Germinal center (tissue), 1 donor: ENCODE data around the gene AADACL2.
"Not testable (repeated sequence)": the region's sequence is repeated elsewhere in the genome, so short reads cannot be mapped to it uniquely, and the experiment has no call there.

Experiments
- DNase-seq: peaks from one replicate; pipeline ENCODE4 v3.0.0; 2012; ENCODE audit warnings: mixed read lengths, low spot score

AADACL2 gene

DNA sequence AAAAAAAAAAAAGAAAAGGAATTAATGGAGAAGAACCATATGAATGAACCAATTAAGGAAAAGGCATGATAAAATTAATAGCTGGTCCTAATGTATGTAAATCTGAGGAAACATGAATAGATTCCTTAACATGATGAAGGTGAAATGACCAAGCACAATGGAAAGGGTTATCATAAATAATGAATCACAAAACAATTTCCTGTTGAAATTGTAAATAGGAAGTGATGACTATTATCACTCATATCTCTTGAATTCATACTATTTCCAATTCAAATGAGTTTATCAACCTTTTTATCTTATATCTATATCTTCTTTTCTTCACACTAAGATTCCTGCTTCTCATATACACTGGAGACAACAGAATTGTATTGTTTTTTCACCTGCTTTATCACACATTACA lies 32.0 kb downstream of the AADACL2 start:
- no peak for DNase-seq

DNA sequence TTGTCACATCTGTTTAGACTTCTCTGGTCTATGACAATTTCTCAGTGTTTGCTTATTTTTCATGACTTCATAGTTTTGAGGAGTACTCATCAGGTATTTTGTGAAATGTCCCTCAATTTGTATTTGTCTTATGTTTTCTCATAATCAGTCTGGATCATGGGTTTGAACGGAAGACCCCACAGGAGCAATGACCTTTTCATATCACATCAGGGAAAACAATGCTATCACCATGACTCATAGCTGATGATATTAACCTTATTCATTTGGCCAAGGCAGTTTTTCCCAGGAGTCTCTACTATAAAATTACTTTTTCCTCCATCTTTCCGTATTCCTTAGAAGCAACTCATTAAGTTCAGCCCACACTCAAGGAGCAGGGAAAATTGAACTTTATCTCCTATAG lies 32.7 kb downstream of the AADACL2 start:
- no peak for DNase-seq

DNA sequence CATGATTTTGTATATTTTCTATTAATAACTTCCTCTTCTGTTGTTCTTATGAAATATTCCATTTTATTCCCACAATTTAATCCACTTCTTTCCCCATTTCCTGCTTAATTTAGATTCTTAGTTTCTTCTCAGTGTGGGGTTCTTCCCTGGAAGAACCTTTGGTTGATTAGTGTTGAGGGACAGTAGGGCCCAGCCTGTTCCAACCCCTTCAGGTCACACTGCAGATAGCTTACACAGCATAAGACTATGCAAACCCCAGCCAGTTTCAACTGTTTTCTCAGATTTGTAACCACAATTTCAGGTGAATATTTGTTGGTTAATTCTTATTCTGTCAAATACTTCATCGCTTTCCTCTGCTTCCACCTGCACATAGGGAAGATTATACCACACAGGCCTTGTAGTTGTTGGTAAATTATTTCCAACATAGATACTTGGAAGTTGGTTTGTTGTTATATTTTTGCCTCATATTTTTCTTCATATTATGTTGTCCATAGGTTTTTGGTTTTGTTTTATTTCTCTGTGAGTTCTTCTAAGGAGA lies 34.7 kb downstream of the AADACL2 start:
- DNase-seq, result no peak

DNA sequence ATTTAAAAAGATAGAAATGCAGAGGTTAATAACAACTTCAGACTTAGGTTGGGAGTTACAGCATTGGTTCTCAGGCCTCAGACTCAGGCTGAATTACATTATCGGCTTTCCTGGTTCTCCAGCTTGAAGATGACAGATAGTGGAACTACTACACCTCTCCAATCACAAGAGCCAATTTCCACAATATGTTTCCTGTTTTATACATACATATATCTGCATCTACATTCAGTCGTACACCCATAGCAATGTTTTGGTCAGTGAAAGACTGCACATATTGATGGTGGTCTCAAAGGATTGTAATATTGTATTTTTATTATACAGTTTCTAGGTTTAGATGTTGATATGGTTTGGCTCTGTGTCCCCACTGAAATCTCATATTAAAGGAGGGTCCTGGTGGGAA lies 35.4 kb downstream of the AADACL2 start:
- no peak for DNase-seq

DNA sequence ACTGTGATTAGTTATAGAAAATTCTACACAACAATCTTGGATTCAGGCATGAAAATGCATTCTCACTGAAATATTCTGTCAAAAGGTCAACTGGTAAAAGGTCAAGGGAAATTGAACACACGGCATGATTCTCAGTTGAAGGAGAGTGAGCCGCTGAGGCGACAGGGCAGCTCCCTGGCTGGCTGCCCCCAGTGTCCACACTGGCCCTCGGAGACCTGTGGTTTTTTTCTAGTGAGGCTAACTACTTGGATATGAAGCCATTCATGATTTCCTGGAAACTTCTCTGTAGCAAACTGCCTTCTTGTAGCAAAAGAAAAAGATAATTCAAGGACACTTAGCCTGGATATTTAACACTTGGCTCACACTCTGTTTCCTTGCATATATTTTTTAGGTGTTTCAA lies 37.2 kb downstream of the AADACL2 start:
- DNase-seq, result no peak

DNA sequence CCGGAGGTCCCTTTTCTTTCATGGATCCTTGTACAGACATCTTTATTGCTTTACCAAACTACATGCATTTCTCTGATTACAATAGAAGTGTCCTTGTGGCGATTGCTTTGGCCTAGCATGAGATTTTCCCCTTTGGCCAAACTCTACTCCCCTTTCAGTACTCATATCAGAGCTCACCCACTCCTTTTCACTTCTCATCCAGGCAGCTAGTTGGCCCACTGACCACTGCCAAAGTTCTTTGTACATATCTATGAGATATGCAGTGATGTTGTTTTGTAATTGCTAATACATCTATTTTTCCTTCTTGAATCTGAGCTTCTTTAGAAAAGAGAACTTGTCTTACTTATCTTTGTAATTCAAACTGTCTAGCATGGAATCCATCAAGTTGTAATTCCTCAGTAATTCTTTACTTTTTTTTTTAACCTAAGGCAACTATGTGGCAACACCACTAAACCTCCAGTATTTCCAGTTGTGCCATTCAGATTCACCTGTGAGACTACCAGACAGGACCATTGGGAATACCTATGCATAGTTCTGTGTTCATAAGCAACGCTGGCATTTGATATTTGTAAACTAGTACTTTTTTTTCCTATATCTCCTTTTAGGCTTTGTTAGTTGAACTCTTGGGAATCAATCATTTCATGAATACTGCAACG lies 39.2 kb downstream of the AADACL2 start:
- DNase-seq, result no peak

DNA sequence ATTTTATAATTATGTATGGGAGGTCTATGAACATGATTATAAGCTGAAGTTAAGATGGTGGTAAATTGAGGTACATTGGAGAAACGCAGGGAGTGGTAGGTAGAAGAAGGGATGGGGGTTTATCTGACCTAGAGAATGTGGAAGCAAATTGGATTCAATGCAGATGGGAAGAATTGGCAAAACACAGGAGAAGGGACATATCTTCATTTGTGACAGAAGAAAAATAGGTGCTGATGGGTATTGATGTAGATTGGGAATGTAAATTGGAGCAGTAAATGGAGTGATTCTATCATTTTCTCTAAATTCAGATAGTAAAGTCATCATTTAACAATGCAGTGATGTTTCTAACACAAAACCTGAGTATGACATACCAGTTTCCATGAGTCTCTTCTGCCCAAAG lies 40.5 kb downstream of the AADACL2 start:
- no peak for DNase-seq

DNA sequence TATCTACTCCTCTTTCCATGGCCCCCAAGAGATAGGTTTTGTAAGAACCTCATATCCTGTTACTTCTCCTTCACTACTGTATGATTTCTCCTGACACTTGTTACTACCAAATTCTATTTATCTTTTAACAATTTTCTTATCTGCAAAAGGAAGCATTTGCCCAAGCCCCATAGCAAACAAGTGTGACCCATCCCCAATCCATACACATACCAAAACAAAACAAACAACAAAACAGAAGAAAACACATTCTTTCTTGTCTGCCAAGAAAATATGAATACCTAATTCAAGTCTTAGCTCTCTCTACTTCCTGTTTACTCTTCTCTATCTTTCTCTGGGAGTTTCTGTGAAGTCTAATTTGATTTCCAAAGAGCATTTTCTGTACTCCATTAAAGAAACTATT lies 41.2 kb downstream of the AADACL2 start:
- DNase-seq, result no peak

DNA sequence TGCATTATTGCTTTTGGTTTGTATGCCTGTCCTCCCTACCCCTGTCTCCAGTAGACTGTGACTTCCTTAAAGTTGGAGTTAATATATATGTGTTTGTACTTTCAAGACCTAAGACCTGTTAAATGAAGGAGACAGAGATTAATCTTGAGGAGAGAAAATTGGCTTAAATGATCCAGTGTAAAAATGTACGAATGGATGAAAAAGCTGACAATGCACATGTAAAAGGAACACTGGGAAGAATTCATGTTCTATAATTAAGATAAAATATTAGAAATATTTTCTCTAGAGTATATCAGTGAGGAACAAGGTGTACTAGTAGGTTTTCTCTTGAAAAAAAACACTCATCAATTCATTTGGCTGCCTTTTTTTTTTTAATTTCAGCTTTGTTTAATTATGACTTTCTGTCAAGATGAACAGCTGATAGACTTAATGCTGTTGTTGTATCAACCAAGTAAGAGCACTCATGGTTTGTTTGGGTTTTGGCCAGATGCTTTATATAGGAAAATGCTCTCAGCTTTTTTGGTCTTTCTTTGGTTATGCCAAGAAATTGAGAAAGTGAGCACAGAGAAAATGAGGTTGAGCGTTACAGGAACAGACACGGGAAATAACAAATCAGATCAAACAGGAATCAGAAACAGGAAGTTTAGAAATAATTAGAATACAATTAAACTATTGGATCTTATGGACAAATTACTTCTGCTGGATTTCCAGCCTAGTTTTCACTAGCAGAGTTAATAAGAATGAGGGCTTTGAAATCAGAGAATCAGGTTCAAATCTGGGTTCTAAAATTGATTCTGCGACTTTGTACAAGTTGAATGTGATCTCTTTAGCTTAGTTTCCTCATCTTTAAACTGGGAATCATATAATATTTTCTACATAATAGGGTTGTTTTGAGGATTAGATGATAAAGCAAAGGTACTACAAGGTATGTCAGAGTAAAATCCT lies 41.9 kb downstream of the AADACL2 start:
- DNase-seq, result no peak

DNA sequence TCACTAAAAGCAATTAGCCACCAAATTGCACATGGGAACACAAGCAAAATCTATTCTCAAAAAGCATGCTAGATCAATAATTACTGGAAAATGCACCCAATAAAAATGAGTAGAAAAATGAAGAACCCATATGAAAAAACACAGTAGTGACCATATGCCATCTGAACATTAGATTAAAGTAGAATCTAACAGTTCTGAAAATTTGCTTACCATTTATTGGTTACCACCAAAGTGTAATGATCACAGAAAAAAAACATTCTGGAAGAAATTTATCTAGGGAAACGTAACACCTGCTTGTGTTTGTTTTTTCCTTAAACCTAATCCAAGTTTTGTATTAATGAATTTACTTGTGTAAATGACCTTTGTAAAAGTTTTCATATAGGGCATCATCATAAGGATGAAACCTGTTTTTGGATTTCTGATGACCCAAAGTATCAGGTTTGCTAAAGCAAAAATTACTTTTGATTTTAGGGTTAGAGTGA lies 42.6 kb downstream of the AADACL2 start:
- no peak for DNase-seq

DNA sequence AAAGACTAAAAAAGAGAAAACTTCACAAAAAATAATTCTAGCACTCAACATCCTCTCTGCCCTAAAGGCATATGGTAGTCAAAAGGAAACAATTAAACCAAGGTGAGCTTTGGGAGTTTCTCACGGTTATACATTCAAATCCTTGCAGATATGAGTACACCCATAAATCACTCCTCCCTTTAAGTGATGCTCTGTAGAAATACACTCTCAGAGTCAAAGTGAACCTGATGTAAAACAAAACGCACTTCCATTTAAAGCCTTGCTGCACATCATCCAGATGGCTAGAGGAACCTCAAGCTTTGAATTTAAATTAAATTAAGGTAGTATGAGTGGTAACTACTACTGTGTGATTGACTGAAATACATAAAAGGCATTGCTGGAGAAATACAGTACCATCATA lies 44.2 kb downstream of the AADACL2 start:
- no peak for DNase-seq

DNA sequence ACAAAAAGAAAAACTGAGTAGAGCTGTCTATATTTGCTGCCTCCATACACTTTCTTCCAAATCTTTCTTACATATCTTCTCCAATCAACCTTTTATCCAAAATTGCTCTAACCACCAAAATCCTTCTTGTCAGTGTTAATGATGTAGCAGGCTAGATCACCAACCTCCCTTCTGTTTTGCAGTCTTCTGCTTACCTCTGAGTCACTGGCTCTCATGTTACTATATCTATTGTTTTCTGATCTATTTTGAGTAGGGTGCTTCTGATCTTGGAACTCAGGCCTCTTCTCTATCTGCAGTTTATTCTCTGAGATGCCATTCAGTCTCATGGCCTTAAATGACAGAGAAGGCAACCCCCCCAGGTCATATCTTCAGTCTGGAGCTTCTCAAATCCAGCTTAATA lies 53.9 kb downstream of the AADACL2 start:
- DNase-seq, result no peak

DNA sequence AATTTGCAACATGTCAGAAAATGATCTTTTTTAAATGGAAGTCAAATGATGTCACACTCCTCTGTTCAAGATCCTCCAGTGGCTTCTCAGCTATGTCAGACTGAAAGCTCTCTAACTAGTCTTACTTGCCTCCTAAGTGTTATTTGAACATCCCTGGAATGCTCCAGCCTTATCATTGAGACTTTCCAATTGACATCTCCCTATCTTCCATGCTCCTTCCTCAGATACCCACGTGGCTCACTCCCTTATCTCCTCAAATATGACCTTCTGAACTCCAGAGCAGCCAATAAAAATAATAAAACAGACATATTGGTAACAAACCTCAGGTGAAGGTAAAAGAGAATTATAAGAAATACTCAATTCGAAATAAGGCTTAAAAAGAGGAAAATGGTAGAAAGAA lies 54.7 kb downstream of the AADACL2 start:
- DNase-seq, result no peak

DNA sequence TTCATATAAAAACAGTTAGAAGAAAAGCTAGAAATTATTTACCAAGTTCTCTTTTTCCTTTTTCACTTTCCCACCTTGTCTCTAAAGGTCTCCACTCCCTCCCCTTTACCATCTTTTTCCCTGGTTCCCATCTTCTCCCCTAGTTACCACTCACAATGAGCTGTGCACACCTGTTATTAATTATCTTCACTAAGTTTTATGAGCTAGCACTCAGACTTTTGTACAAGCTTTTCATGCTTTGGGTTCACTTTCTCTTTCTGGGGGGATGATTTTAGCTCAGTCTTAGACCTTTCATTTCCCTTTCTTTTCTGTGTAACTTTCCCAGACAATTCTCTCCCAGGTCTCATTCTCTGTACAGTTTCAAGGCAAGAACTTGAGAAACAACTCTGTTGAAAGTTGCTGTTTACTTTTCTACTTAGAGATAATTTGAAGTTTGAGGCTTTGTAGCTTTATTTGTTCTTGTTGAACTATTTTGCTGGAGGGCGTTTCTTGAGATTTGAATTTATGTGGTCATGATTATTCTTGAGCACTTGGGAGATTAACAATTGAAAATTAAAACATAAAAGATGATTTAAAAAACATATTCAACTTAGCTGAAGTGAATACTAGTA lies 56.2 kb downstream of the AADACL2 start:
- DNase-seq, result no peak

DNA sequence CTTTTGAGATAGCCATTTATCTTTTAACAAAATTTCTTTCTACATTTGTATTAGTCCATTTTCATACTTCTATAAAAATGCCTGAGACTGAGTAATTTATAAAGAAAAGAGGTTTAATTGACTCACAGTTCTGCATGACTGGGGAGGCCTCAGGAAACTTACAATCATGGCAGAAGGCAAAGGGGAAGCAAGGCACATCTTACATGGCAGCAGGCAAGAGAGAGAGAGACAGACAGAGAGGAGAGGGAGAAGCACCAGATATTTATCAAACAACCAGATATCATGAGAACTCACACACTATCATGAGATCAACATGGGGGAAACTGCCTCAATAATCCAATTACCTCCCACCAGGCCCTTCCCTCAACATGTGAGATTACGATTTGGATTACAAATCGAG lies 57.0 kb downstream of the AADACL2 start:
- not testable (repeated sequence) for DNase-seq

DNA sequence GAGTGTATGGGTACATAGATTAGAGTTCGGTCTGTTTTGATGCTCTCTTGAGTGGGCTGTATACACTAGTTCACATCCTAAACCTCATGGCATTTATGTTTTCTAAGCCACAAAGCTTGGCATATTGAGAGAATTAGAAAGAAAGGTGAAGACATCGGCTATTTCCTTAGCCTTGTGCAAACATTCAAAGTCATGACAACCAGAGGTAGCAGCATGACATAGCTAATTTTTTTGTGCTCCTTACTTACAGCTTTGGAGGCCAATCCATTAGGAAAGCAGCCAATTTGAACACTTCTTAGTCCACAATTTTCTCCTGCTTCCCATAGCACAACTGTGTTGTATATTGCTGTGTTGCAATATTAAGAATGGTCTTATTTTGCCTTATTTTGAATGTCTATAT lies 58.7 kb downstream of the AADACL2 start:
- no peak for DNase-seq

DNA sequence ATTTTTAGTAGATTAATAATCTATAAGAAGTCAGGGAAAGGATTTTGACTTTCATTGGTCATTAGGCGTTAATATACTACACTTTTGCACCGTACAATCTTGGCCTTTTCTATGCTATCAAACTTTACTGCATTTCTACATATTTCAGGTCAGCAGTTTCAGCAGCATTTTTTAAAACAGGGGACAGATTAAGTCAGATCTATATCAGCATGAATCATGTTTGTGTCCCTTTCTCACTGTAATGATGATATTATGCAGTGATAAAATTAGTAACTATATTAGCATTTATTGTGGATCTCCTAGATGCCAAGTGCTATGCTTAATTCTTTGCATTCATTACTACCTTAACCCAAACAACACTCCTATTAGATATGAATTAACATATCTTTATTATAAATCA lies 59.9 kb downstream of the AADACL2 start:
- DNase-seq, result no peak

DNA sequence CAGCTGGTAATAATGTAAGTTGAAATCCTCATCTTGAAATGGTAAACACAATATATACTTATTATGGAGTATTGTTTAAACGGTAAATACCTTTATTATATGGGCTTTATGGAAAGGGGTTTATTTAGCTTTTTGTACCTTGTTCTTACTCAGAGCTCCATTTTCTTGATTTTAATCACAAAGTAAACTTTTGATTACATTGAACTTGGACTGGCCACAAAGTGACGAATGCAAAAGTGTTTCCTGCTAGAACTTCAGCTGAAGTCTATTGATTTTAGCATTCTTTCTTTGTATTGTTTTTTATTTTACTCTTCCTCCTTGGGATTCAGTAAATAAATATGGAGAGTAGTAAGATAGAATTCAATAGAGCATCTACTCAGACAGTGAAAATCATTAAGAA lies 60.4 kb downstream of the AADACL2 start:
- no peak for DNase-seq

DNA sequence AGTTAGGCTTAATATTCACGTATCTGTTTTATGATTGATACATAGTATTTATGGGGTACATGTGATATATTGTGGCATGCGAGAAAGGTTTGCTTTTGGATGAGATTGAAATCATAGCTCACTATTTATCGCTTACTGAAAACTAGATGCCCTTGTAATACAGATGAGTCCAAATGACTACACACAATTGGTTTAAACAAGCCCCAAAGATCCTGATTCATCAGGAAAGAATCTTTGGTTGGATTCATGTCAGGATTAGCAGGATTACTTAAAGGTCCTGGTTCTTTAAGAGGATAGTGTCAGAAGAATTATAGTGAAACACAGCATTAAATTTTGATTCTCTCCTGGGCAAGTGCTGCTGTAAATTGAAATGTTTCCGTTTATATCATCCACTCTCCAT lies 61.5 kb downstream of the AADACL2 start:
- no peak for DNase-seq

DNA sequence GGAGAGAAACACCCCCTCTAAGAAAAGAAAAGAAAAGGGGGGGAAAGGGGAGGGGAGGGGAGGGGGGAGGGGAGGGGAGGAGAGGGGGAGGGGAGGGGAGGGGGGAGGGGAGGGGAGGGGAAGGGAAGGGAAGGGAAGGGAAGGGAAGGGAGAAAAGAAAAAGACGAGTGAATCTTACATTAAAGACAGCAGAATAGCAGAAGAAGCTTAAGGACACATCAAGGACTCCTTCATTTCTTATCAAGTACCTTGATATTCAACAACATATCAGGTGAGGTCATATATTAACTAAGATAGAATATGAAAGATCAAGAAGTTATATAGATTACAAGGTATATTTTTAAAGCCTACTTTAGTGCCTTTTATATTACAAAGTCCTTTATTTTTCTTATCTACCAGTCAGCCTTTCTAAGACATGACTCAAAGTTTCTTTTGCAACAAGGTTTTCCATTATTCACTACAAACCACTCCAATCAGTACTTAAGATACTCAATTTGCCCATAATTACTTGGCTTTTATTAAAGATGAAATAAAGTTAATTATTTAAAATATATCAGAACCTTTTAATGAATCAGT lies 62.5 kb downstream of the AADACL2 start:
- DNase-seq, result no peak

DNA sequence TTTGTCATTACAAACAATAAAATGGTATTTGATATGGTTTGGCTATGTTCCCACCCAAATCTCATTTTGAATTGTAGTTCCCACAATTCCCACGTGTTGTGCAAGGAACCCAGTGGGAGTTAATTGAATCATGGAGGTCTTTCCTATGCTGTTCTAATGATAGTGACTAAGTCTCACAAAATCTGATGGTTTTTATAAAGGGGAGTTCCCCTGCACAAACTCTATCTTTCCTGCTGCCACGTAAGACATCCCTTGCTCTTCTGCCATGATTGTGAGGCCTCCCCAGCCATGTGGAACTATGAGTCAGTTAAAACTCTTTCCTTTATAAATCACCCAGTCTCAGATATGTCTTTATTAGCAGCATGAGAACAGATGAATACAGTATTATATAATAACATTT lies 64.7 kb downstream of the AADACL2 start:
- DNase-seq, result no peak

DNA sequence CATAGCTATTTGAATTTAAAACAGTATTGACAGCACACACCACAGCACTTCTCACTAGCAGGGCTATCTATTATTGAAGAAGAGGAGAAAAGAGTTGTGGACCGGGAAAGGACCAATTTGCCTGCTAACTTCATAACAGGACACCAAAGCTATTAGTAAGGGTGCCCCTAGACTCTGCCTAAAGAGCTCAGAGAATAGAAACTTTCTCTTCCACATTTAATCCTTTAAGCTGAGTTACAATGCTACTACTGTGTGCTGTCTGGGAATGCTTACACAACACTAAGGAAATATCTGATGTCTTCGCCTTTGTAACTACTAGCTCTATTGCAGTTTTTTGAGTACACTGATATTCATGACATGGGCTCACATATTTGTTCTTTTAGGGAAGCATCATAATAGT lies 66.7 kb downstream of the AADACL2 start:
- DNase-seq, result no peak
